Iris pigment epithelial cell (primary cell): ENCODE data around the gene KCND2.
"Not testable (repeated sequence)": the region's sequence is repeated elsewhere in the genome, so short reads cannot be mapped to it uniquely, and the experiment has no call there.

Experiments
- DNase-seq: peaks from one replicate; pipeline ENCODE4 v3.0.0-alpha.2; 2011; ENCODE audit warnings: low read depth

Gene KCND2

GRCh38 chr7:120587243-120587642 lies 314.3 kb downstream of the KCND2 start:
- no peak for DNase-seq

- DNase-seq: no peak
Observed at GRCh38 chr7:120588416-120588815, 315.4 kb downstream of the KCND2 start.

DNA sequence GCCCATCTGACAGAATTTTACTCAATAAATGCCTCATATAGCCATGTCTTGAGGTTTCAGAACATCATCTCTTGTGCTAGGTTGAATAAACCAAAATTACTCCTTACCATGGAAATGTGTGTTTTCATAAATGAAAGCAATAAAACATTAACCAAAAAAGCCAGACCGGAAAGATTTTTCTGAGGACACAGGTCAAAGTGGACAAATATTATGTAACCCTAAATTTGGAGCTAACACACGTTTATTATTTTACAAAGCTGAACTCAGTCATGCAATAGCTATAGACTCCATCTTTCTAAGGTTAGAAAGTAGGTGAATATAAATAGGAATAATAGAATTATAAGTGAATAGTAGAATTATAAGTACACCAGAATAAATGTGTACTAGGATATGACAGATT lies 315.9 kb downstream of the KCND2 start:
- no peak for DNase-seq

DNA sequence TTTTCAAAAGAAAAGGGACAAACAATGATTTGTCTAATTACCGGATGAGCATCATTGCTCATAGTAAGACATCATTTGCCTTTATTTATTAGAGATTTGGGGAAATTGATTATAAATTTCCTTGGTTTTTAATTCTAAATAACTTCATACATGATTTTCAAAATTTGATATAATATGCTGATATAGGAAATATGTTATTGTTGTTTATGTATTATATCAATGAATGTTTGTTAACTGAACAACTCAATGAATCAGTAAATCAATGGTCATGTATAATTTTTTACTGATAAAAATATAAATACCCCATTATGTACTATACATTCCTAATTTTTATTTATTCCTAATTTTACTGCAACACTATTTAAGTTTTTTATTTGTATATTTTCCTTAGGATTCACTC lies 327.6 kb downstream of the KCND2 start:
- DNase-seq: no peak

GRCh38 chr7:120603366-120603765 lies 330.4 kb downstream of the KCND2 start:
- no peak for DNase-seq

GRCh38 chr7:120609136-120609753 lies 336.3 kb downstream of the KCND2 start:
- DNase-seq: no peak

GRCh38 chr7:120611975-120612374 lies 339.0 kb downstream of the KCND2 start:
- no peak for DNase-seq

GRCh38 chr7:120615703-120616102 lies 342.7 kb downstream of the KCND2 start:
- no peak for DNase-seq

DNA sequence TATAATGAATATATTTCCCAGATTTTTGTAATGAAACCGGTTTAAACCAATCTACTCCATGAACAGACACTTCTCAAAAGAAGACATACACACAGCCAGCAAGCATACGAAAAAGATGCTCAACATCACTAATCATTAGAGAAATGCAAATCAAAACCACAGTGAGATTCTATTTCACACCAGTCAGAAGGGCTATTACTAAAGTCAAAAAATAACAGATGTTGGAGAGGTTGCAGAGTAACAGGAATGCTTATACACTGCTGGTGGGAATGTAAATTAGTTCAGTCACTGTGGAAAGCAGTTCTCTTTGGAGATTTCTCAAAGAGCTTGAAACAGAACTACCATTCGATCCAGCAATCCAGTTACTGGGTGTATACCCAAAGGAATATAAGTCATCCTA lies 344.3 kb downstream of the KCND2 start:
- no peak for DNase-seq

- DNase-seq: no peak
Observed at GRCh38 chr7:120628251-120628650, 355.3 kb downstream of the KCND2 start.

DNA sequence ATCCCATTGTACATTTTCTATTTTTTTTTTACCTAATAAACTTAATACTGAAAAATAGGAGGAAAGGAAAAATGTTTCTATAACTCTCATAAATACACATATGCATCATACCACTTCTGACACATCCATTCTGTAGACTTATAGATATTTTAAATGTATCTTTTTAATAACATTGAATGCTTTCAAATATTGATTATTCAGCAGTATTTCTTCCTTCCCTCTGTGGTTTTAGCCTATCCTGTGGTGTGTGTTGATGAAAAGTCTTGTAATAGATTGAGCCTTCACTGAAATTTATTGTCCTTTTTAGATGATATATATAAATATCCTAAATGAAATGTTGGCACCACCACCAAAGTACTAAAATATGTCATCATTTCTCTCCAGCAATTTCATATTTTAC lies 366.9 kb downstream of the KCND2 start:
- DNase-seq: no peak

- DNase-seq: no peak
Observed at GRCh38 chr7:120645966-120646365, 373.0 kb downstream of the KCND2 start.

DNA sequence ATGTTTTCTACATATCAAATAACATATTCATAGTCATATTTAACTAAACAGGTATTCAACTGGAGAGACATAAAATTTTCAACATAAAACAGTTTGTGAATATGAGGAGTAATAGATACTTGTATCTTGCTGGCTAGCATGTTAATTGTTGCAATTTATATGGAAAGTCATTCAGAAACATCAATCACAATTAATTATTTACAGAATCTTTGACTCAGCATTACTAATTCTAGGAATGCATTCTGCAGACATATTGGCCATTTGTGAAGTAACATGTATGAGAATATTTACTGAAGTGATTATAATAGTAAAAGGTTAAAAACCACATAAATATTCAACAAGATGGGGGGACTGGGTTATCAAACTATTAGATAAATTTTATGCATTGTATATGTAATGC lies 381.3 kb downstream of the KCND2 start:
- no peak for DNase-seq

DNA sequence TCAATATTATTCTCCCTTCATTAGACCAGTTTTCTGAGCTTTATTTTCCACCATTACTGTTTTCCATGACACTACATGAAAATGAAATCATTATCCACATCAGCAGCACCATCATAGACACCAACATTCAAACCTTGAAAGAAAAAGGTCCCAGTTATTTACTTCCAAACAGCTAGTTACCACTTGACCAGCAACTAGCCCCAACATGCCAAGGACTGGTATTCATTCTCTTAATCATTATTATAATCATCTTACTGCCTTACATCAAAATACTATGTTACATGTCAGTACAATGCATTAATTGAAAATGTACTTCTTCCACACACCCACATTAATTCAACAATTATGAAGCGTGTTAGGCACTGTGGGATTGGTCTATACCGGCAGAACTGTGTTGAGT lies 385.5 kb downstream of the KCND2 start:
- no peak for DNase-seq

DNA sequence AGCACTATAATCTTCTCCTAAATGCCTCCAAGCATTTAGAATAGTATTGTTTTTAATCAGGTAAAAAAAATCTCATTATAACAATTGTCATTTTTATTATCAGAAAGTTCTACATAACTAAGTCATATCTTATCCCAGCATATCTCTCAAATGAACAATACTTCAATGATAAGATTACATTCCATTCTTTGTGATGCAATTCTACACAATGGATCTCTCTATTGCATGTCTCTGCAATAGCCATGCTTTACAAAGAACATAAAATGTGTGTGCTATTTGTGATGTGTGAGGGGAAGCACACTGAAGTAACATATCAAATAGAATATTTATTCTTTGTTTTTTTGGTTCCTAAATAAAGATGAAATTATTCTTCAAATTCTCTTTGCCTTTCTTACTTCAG lies 389.3 kb downstream of the KCND2 start:
- no peak for DNase-seq

- no peak for DNase-seq
Observed at GRCh38 chr7:120665068-120665467, 392.1 kb downstream of the KCND2 start.

- DNase-seq: no peak
Observed at GRCh38 chr7:120675076-120675475, 402.1 kb downstream of the KCND2 start.

- no peak for DNase-seq
Observed at GRCh38 chr7:120677535-120677934, 404.6 kb downstream of the KCND2 start.

GRCh38 chr7:120680985-120681384 lies 408.0 kb downstream of the KCND2 start:
- no peak for DNase-seq

GRCh38 chr7:120684463-120684862 lies 411.5 kb downstream of the KCND2 start:
- DNase-seq: no peak

- DNase-seq: no peak
Observed at GRCh38 chr7:120691915-120692314, 418.9 kb downstream of the KCND2 start.

DNA sequence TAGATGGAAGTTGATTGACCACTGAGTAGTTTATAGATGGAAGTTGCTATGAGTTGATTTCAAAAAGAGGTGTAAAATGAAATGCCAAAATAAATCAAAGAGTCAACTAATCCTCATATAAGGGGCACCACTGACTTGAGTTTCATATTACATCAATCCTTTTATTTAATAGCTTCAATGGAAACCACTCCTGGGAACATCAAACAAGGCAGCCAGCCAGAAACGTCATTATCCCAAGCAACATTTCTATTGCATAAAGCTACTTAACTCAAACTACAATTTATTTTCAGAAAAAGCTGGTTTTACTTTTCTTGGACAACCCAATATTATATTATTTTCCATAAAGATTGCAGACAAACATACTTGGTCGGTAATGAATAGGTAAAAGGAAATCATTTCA lies 422.9 kb downstream of the KCND2 start:
- no peak for DNase-seq

- no peak for DNase-seq
Observed at GRCh38 chr7:120700796-120701195, 427.8 kb downstream of the KCND2 start.

- not testable (repeated sequence) for DNase-seq
Observed at GRCh38 chr7:120702408-120702807, 429.4 kb downstream of the KCND2 start.
